Activated naive CD8-positive, alpha-beta T cell treated with anti-CD3 and anti-CD28 coated beads, Interleukin-2, amount 50 U/mL, for 24 hours (primary cell): ENCODE measurements around the gene ALAS2.
"Not testable (repeated sequence)": the region's sequence is repeated elsewhere in the genome, so short reads cannot be mapped to it uniquely, and the experiment has no call there.

ENCODE experiments used
- ATAC-seq: fragments of 150-1000 bp; cut with Tn5 transposase; one replicate; pipeline ENCODE4 v1.10.0; 2021
- DNase-seq: peaks from one replicate; pipeline ENCODE4 v3.0.0; 2021
- H3K27ac Mint-ChIP-seq: one replicate; pipeline ENCODE4 v1.8.0; 2021; ENCODE audit warnings: mild to moderate bottlenecking, mixed read lengths
- H3K27me3 Mint-ChIP-seq: one replicate; pipeline ENCODE4 v1.8.0; 2021; ENCODE audit warnings: mixed read lengths
- H3K36me3 Mint-ChIP-seq: one replicate; pipeline ENCODE4 v1.8.0; 2021; ENCODE audit warnings: low read depth, mixed read lengths
- H3K4me1 Mint-ChIP-seq: one replicate; pipeline ENCODE4 v1.8.0; 2021; ENCODE audit warnings: mixed read lengths
- H3K4me3 Mint-ChIP-seq: one replicate; pipeline ENCODE4 v1.8.0; 2021; ENCODE audit warnings: mild to moderate bottlenecking, moderate library complexity, mixed read lengths
- H3K9me3 Mint-ChIP-seq: one replicate; pipeline ENCODE4 v1.8.0; 2021; ENCODE audit warnings: mixed read lengths

Gene ALAS2, protein sequence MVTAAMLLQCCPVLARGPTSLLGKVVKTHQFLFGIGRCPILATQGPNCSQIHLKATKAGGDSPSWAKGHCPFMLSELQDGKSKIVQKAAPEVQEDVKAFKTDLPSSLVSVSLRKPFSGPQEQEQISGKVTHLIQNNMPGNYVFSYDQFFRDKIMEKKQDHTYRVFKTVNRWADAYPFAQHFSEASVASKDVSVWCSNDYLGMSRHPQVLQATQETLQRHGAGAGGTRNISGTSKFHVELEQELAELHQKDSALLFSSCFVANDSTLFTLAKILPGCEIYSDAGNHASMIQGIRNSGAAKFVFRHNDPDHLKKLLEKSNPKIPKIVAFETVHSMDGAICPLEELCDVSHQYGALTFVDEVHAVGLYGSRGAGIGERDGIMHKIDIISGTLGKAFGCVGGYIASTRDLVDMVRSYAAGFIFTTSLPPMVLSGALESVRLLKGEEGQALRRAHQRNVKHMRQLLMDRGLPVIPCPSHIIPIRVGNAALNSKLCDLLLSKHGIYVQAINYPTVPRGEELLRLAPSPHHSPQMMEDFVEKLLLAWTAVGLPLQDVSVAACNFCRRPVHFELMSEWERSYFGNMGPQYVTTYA

DNA sequence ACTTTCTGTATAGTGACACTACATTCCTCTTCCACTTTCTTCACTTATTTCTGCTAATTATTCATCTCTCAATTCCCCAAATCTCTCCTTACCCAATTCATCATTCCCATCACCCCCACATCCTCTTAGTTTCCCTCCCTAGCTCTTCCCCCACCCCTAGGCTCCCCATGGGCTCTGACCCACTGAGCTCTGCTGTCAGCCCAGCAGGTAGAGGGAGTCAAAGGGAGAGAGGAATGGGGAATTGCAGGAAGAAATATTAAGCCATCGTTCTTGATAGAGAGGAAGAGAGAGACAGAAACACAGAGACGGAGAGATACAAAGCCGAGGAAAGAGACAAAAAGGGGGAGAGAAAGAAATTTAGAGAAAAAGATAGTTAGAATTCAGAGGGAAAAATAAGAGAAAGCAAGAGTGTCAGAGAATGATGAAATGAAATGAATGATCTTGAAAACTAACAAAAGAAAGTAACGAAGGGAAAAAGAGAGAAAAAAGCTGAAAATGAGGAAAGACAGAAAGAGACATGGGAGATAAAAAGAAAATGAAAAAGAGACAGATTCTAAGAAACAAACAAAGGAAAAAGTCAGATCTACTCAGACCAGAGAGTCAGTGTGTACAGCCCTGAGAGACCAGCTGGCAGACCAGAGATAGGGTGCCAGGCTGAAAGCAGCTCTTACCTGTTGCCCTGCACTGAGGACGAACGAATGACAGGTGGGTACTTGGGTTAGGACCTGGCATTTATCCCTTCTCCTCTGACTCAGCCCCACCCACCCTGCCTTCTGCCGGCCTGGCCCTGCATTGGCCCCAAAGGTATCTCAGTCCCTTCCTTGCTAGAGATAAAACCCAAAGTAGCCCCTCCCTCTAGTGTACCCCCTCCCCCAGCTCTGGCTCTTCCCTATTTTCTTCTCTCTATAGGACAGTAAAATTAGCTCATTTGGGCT is at the start of gene ALAS2:
Gene ALAS2, minus strand, starts transcription at position 707 of the 935 bp plus-strand sequence. CDS start 4,977 bp downstream, outside the sequence.
- ATAC-seq (no peak), DNase-seq (no peak)
- Mint-ChIP-seq H3K27ac (no peak within 1 kb of the TSS), H3K36me3 (no peaks in the 10 kb centered on the region), H3K4me1 (peaks cover 2% of the 10 kb centered on the region), H3K27me3 (no peaks in the 10 kb centered on the region), H3K4me3 (no peak within 1 kb of the TSS), H3K9me3 (no peaks in the 10 kb centered on the region)

- Mint-ChIP-seq H3K4me1 (no peaks in the 10 kb centered on the region), H3K9me3 (no peaks in the 10 kb centered on the region), H3K27me3 (peaks cover 4% of the 10 kb centered on the region), H3K36me3 (no peaks in the 10 kb centered on the region), H3K27ac (no peak within 1 kb of the TSS), H3K4me3 (no peak within 1 kb of the TSS)
- no peak for ATAC-seq
- DNase-seq, result no peak
Measured at GRCh38 chrX:55074851-55075467, 44.2 kb upstream of the ALAS2 start, which contains the start of gene PAGE2B. PAGE2B (plus strand) TSS chrX:55075030; CDS start chrX:55076042, 1,012 bp downstream.

GRCh38 chrX:55072286-55072685 is 41.5 kb upstream of the ALAS2 start:
- Mint-ChIP-seq H3K9me3 (no peaks in the 10 kb centered on the region), H3K27ac (no peak overlapping the region), H3K4me3 (no peak overlapping the region), H3K36me3 (no peaks in the 10 kb centered on the region), H3K27me3 (peaks cover 5% of the 10 kb centered on the region), H3K4me1 (no peaks in the 10 kb centered on the region)
- ATAC-seq, result no peak
- DNase-seq, result no peak

DNA sequence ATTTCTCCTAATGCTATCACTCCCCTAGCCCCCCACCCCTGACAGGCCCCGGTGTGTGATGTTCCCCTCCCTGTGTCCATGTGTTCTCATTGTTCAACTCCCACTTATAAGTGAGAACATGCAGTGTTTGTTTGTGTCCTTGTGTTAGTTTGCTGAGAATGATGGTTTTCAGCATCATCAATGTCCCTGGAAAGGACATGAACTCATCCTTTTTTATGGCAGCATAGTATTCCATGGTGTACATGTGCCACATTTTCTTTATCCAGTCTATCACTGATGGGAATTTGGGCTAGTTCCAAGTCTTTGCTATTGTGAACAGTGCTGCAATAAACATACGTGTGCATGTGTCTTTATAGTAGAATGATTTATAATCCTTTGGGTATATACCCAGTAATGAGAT is 36.4 kb upstream of the ALAS2 start:
- not testable (repeated sequence) for H3K4me1 Mint-ChIP-seq, H3K9me3 Mint-ChIP-seq, ATAC-seq, H3K36me3 Mint-ChIP-seq, H3K27me3 Mint-ChIP-seq, DNase-seq, H3K27ac Mint-ChIP-seq, H3K4me3 Mint-ChIP-seq

- Mint-ChIP-seq H3K4me3 (peak overlapping the region; percentile 61), H3K4me1 (peaks cover 12% of the 10 kb centered on the region), H3K27ac (no peak overlapping the region), H3K9me3 (no peaks in the 10 kb centered on the region), H3K36me3 (no peaks in the 10 kb centered on the region), H3K27me3 (no peaks in the 10 kb centered on the region)
- ATAC-seq, result no peak
- peak; percentile 9 for DNase-seq
Measured at GRCh38 chrX:55057675-55058249, 27.0 kb upstream of the ALAS2 start.

GRCh38 chrX:55056820-55057674 is 26.3 kb upstream of the ALAS2 start:
- DNase-seq, result no peak
- H3K4me1 Mint-ChIP-seq, result peaks cover 12% of the 10 kb centered on the region
- peak overlapping the region; percentile 61 for H3K4me3 Mint-ChIP-seq
- no peaks in the 10 kb centered on the region for H3K27me3 Mint-ChIP-seq
- no peaks in the 10 kb centered on the region for H3K36me3 Mint-ChIP-seq
- H3K9me3 Mint-ChIP-seq, result no peaks in the 10 kb centered on the region
- no peak overlapping the region for H3K27ac Mint-ChIP-seq
- ATAC-seq, result no peak

DNA sequence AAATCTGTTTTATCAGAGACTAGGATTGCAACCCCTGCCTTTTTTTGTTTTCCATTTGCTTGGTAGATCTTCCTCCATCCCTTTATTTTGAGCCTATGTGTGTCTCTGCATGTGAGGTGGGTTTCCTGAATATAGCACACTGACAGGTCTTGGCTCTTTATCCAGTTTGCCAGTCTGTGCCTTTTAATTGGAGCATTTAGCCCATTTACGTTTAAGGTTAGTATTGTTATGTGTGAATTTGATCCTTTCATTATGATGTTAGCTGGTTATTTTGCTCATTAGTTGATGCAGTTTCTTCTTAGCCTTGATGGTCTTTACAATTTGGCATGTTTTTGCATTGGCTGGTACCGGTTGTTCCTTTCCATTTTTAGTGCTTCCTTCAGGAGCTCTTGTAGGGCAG is 19.8 kb upstream of the ALAS2 start:
- H3K27me3 Mint-ChIP-seq, DNase-seq, H3K4me1 Mint-ChIP-seq, ATAC-seq, H3K4me3 Mint-ChIP-seq, H3K27ac Mint-ChIP-seq, H3K36me3 Mint-ChIP-seq, H3K9me3 Mint-ChIP-seq: not testable (repeated sequence)

GRCh38 chrX:55041514-55041913 is 10.7 kb upstream of the ALAS2 start:
- Mint-ChIP-seq H3K36me3 (no peaks in the 10 kb centered on the region), H3K27ac (no peak overlapping the region), H3K4me3 (no peak overlapping the region), H3K9me3 (no peaks in the 10 kb centered on the region), H3K27me3 (no peaks in the 10 kb centered on the region), H3K4me1 (no peaks in the 10 kb centered on the region)
- no peak for ATAC-seq
- DNase-seq, result no peak

DNA sequence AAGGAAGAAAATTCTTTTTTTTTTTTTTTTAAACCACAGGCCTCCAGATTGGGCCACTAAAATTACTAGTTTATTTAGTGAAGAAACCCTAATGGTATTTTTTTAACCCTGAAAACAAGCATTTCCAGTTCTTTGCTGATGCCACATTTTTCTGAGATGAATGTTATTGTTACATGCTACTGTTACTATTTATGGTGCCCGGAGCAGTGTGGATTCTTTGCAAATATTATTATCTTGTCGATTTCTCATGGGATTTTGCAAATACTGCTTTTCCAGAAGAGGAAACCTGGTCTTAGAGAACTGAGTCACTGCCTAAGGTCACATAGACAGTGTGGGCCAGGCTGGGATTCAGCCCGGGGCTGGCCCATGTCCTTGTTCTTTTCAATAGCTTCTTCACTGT is 8.7 kb upstream of the ALAS2 start:
- Mint-ChIP-seq H3K4me1 (no peaks in the 10 kb centered on the region), H3K4me3 (no peak overlapping the region), H3K27ac (no peak overlapping the region), H3K27me3 (no peaks in the 10 kb centered on the region), H3K9me3 (no peaks in the 10 kb centered on the region), H3K36me3 (no peaks in the 10 kb centered on the region)
- ATAC-seq, result no peak
- no peak for DNase-seq

DNA sequence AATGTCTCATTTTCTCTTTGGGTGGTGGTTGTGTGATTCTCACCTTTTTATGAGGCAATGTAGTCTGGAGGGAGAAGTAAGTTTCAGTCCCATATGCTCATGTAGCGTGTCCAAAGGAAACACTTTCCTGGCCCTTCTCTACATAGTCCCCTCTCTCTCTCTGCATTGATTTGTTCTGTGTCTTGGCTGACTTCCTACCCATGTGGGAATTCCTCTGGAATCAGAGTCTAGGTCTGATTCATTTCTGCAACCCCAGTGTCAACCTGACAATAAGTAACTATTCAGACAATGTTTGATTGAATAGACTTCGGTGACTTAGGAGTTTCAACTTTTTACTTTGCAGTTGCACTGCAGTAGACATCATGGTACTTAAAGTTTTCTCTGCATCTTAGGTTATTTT is 2.7 kb upstream of the ALAS2 start:
- Mint-ChIP-seq H3K4me1 (no peaks in the 10 kb centered on the region), H3K4me3 (no peak overlapping the region), H3K9me3 (no peaks in the 10 kb centered on the region), H3K27me3 (no peaks in the 10 kb centered on the region), H3K36me3 (no peaks in the 10 kb centered on the region), H3K27ac (no peak overlapping the region)
- no peak for DNase-seq
- no peak for ATAC-seq

GRCh38 chrX:55029291-55029690 is 1.5 kb downstream of the ALAS2 start:
- Mint-ChIP-seq H3K9me3 (no peaks in the 10 kb centered on the region), H3K27me3 (no peaks in the 10 kb centered on the region), H3K36me3 (no peaks in the 10 kb centered on the region), H3K4me1 (peaks cover 2% of the 10 kb centered on the region), H3K4me3 (no peak overlapping the region), H3K27ac (no peak overlapping the region)
- no peak for ATAC-seq
- no peak for DNase-seq

GRCh38 chrX:55028611-55029010 is 2.2 kb downstream of the ALAS2 start:
- Mint-ChIP-seq H3K9me3 (no peaks in the 10 kb centered on the region), H3K27ac (no peak overlapping the region), H3K27me3 (no peaks in the 10 kb centered on the region), H3K36me3 (no peaks in the 10 kb centered on the region), H3K4me1 (peaks cover 2% of the 10 kb centered on the region), H3K4me3 (no peak overlapping the region)
- ATAC-seq (no peak), DNase-seq (no peak)

DNA sequence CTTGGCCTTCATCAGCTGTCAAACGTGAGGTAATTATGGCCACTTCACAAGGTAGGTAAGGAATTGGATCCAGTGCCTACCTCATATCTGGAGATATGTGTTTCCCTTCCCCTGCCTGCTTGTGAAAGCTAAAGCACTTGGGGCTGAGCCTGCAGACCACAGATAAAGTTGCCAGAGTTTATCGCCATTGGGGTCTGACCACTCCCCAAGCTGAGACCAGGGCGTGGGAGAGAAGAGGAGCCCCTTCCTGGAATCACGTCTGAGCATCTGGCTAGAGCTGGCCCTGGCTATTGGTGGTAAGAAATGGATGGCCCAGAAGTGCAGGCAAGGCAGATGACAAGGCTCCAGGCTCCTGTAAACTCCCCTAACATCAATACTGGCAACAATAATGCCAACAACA is 2.7 kb downstream of the ALAS2 start:
- no peaks in the 10 kb centered on the region for H3K9me3 Mint-ChIP-seq
- H3K4me1 Mint-ChIP-seq, result peaks cover 2% of the 10 kb centered on the region
- no peak overlapping the region for H3K27ac Mint-ChIP-seq
- no peak overlapping the region for H3K4me3 Mint-ChIP-seq
- H3K36me3 Mint-ChIP-seq, result no peaks in the 10 kb centered on the region
- no peak for ATAC-seq
- H3K27me3 Mint-ChIP-seq, result no peaks in the 10 kb centered on the region
- no peak for DNase-seq
